Dermis blood vessel endothelial cell (primary cell): ENCODE data around the gene GLCE. TPM values are rescaled to one million over a fixed set of nuclear protein-coding genes. Genes with fewer than 3 reads are reported as not detected.
A peak's percentile ranks its signal among the peaks of the same experiment; 100 is the strongest.
"Not testable (repeated sequence)": the region's sequence is repeated elsewhere in the genome, so short reads cannot be mapped to it uniquely, and the experiment has no call there.

ENCODE experiments used
- DNase-seq: peaks from one replicate; pipeline ENCODE4 v3.0.0; 2010
- total RNA-seq: library from RNA; depleted of rRNA; stranded (reverse); fragments of >200 nt; gene quantifications from 2 replicates; pipeline ENCODE4 v1.2.3, GENCODE V29; 2014

The GLCE gene
- total RNA-seq, 1 donor from 2014 or later = 65.7 TPM

DNA sequence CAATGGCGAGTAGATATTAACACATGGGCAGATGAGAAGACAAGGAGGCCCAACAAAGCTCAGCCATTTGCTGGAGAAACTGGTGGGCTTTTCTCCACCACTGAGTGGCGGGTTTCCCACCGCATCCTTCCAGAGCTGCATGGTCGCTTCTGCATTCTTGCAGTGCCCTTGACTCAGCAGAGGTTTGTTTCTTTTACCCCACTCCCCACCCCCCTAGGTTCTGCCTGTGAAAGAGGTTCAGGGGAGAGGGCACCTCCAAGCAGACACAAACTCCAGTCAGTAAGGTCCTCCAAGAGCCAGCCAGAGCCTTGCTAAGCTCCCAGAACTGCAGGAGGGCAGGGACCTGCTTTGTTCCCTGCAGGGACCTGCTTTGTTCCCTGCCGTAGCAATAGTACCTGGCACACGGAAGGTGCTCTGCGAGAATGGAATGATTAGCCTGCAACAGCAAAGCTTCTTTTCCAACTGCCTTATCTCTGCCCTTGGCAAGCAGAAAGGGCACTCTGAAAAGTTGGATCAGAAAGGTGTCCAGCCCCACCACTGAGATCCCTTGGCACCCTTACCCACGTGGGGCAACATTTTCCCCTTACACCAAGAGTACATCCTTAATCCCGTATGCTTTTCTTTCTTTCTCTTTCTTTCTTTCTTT lies 139.6 kb downstream of the GLCE start:
- DNase-seq = no peak

DNA sequence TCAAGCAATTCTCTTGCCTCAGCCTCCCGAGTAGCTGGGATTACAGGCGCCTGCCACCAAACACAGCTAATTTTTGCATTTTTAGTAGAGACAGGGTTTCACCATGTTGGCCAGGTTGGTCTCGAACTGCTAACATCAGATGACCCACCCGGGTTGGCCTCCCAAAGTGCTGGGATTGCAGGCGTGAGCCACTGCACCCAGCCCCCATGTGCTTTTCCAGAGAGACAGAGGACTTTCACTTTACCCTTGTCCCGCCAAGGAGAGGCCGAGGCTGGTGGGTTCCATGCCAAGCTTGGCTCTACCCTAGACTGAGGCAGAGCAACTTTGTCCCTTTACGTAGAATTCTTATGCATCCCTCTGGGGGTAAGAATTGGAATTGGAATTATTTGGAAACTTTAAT lies 140.7 kb downstream of the GLCE start:
- not testable (repeated sequence) for DNase-seq

DNA sequence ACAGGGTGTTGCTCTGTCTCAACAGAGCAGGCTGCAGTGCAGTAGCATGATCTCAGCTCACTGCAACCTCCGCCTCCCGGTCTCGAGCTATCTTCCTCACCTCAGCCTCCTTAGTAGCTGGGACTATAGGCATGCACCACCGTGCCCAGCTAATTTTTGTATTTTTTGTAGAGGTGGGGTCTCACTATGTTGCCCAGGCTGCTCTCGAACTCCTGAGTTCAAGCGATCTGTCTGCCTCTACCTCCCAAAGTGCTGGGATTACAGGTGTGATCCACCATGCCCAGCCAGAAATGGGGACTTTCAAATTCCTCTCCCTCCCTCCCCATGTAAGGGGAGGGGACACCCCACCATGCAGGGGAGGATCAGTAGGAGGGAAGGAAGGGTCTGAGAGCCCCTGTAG lies 141.7 kb downstream of the GLCE start:
- not testable (repeated sequence) for DNase-seq

DNA sequence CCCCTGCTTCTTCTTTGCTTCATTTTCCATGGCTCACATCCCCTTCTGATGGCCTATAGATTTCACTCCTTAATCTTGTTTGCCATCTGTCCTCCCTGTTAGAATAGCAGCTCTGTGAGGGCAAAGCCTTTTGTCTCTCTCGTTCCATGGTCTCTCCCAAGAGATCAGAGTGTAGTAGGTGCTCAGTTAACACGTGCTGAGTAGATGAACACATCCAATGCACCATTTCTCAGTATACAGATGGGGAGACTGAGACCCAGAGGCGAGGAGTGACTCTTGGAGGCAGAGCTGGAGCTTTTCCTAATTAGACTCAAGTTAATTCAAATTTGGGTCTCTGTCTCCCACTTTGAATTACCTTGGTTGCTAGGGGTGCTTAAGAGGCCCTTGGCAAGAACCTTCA lies 142.5 kb downstream of the GLCE start:
- no peak for DNase-seq

DNA sequence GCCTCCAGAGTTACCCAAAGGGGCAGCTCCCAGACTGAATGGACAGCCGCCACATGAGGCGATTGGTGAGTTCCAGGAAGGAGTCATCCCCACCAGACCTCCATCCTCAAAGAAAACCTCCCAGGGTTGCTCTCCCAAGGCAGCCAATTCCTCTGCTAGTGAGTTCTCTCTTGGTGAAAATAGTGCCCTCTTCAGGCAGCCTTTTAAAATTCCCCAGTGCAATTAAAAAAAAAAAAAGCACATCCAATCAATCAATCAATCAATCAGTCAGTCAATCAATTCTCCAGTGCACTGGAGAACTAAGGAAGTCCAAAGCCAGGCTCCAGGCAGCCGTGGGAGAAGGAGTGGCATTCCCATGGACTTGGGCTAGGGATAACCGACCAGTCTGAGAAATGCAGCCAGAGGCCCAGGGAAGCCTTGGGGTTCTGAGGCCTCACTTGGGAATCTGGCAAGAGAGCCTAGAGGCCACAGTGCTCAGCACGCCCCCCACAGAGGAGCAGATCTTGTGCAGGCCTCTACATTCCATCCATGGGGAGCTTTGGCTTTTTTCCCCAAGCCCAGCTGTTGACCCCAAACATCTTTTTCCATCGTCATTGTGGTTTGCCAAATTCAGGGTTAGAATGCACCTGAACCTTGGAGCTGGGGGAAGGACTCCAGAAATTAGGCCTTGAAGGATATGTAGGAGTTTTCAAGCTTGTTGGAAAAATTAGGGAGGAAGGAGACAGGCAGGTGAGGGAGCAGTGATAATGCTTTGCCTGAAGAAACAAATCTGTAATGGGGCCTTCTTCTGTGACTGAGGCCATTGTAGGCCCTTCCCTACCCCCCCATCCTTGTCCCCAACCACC lies 143.1 kb downstream of the GLCE start:
- peak; percentile 16 for DNase-seq

DNA sequence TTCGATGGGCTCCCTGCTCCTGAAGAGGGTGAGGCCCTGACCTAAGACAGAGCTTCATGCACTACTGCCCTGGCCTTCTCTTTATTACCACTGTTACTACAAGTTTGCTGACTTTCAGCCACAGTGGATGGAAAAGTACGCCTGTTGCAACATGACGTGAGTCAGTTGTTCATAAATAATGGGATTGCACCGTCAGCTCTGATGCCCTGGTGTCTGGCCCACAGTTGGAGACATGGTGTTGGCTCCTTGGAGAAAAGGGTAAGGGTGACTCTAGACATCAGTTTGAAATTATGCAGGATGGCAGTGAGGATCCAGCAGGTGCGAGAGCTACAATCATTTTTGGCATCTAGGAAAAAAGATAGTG lies 143.7 kb downstream of the GLCE start:
- no peak for DNase-seq

DNA sequence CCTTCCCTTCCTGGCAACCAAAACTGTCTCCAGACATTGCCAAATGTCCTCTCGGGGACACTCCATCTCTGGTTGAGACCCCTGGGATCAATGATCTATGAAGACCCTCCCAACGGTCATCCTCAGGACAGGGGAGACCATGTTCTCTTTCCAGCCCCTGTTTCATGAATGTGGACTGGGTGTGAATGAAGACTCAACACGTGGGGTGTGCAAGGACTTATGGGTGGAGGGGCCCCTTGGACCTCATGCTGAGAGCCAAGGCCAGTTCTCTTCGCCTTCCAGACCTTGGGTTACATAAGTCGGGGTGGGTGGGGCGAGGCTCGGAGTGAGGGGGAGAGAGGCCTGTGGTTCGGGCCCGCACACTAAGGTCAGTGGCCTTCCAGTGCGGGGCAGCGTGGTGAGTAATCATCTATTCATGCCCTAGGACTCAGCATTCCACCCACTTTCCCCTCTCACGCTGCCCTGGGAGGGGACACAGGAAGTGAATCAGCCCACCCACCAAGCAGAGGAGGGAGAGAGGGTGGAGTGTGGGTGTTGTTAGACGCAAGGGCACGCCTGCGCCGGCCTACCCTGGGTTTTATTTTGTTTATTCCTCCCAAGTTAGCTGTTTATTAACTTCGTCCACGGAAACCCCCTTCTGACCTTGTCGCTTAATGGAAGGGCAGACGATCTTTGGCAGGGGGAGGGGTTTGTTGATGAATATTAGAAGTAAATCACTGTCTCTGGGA lies 144.9 kb downstream of the GLCE start:
- DNase-seq = peak; percentile 39

DNA sequence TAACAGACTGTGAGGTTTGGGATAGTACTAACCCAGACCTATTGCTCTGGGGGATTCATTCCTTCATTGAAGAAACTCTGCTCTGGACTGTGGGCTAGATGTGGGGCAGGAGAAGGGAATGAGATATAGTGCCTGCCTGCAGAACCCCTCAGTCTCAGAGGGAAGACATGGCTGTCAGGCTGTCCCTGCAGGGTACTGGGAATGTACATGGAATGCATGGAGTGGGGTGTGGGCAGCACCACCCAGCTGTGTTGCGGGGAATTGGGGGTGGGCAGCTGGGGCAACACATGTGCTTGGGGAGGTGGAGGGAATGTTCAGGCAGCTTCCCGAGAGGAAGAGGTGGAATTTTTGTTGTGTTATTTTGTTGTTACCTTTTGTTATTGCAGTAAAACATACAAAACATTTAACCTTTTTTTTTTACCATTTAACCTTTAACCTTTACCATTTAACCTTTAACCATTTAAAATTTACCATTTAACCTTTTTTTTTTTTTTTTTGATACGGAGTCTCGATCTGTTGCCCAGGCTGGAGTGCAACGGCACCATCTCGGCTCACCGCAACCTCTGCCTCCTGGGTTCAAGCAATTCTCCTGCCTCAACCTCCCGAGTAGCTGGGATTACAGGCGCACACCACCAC lies 145.6 kb downstream of the GLCE start:
- DNase-seq = no peak

DNA sequence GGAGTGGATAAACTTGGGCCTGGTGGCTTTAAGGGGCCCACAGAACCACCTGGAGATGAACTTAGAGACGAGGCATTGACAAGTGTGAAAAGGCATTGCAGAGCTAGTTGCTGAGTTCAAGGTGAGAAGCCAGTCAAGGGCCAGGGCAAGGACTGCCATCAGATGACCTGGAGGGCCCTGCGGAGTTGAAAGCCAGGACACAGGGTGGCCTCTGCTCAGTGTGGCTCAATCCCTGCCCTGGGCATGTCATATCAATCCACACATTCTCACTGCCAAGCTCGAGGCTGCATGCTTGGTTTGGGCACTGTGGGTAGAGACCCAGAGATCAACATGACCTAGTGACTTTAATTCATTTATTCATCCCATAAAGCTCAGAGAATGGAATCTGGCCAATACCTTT lies 147.5 kb downstream of the GLCE start:
- DNase-seq = no peak

DNA sequence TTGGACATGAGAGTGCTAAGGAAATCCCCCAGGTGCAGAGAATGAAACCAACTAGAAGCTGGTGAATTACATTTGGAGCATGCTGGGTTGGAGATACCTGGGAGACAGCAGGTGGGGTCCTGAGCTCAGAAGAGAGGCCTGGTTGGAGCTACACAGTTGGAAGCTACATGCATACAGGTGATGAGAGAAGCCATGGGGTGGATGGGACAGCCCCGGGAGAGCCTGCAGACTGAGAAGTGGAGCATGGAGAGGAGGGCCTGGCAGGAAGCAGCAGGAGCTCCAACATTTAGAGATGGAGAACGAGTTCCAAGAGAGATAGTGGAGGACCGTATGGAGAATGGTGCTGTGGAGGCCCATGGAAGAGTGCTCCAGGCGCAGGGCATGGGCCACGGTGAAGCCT lies 148.5 kb downstream of the GLCE start:
- no peak for DNase-seq

DNA sequence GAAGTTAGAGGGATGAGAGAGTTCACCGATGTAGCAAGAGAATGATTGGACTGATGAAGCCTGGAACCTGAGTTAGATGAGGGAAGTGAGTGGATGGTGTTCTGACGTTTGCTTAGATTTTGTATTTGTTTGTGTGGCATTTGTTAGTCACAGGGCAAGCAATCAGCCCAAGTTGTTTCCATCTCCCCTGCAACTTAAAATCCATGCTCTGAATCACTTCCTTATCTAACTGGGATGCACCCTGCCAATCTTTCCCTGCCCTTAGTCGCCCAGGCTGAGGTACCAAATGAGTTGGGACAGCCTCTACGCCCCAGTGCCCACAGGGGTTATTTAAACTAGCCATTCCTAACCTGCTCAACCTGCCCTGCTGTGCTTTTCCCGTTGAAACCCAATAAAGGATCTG lies 150.9 kb downstream of the GLCE start:
- no peak for DNase-seq

DNA sequence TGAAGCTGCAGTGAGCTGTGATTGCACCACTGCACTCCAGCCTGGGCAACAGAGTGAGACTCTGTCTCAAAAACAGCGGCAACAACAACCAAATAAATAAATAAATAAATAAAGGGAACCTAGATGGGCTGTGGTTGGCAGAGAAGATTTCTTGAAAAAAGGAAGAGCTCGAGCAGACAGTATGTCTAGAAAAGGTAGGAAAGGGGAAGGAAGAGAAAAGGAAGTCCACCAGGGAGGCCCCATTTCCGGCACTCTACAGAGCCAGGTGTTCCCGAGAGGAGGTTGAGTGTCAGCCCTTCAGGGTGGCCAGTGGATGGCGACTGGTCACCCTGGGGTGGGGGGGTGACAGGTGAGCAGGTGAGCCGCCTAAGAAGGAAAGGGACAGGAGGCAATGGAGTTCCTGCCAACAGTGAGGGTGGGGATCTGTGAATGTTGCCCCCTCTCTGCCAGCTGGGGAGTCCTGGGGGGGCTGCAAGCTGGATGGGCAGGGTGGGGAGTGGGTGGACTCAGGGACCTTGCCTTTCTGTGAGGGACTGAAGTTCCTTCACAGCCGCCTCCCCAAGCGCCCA lies 153.1 kb downstream of the GLCE start:
- no peak for DNase-seq

DNA sequence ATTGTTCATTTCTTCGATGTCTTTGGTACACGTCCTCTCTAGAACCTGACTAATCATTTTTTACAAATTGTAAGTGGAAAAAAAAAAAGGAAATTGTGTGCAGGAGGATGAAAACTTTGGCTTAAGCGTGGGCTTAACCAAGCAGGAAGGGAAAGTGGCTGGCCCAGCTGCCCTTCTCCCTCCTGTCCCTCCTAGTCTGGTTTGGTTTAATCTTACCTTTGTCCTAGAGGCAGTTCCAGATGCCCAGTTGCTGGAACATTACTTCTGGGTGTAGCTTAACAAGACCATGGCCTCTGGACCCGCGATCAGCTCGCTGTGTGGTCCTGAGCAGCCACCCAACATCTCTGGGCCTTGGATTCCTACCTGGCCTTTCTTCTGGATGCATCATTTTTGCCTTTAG lies 153.7 kb downstream of the GLCE start:
- no peak for DNase-seq

DNA sequence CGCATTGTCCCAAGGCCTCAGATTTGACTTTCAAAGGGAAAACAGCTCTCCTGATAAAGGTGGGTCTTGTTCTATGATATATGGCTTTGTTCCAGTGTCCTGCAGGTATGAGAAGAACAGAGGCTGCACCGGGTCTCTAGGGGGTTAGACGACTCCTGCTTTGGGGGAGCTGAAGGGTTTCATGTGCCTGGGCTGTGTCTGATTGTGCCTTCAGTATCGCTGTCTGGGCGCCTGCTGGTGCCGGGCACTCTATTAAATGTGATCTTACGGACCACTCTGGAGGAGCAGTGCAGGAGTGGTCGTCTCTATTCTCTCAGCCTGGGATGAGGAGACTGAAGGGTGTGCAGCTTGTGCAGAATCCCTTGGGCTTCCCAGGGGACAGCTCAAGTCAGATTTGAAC lies 154.3 kb downstream of the GLCE start:
- DNase-seq = no peak

DNA sequence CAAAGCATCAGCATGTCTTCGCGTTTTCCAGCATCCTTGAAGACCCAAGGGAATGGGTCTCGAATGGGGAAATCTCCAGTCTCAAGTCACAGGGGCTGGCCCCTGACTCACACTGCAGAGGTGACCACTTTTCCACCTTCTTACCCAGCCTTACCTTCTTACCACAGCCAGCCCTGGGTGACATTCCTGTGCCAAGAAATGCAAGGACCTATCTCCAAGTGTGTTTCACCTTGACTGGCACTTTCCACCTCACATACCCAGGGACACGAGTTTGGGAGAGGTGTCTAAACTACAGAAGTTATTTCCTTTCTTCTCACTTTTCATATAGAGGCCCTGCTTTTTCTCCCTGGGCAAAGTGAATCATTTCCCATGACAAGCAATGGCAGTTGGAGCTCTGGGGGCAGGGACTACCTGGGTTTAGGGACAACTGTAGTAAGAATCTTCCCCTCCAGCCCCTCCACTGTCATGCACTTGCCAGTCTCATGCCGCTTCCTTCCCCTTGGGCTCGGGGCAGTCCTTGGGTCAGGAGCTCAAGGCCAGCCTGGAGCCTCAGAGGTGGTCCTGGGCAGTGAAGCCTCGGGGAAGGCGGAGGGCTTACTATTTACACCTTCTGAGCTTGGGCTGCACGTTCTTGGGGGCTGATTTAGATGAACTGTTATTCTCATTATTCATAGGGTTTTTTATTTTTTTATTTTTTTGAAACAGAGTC lies 155.1 kb downstream of the GLCE start:
- DNase-seq = no peak

DNA sequence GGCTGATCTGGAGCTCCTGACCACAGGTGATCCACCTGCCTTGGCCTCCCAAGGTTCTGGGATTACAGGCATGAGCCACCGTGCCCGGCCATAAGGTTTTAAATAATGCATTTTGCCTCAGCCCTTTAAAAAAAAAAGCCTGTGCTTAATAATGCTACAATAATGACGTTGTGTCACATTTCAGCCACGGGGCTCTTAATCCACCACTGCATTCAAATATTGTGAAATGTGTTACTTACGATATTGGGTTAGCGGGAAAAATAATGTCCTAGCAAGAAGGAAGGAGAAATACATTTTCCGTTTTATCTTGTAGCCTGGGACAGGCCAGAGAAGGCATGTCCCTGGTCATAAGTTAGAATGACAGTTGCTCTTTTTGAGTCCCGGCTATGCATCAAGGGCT lies 155.9 kb downstream of the GLCE start:
- no peak for DNase-seq

DNA sequence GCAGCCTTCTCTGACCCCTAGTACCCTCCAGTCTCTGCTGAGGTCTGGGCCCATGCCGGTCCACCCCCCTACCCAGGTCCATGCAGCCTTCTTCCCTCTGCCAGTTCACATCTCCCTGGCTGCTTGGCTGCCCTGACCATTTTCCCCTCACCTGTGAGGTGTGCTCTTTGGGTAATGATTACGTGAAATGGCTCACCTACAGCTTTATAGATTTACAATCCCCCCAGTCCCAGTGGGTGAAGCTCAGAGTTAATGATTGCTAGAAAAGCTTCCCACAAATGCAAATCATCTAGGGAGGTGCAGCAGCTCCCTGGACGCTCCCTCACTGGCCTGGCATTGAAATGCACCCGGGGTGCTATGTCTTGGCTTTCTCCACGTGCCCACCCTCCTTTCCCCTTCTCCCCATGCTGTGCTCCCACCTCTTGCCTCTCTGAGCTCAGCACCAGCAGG lies 157.0 kb downstream of the GLCE start:
- no peak for DNase-seq

DNA sequence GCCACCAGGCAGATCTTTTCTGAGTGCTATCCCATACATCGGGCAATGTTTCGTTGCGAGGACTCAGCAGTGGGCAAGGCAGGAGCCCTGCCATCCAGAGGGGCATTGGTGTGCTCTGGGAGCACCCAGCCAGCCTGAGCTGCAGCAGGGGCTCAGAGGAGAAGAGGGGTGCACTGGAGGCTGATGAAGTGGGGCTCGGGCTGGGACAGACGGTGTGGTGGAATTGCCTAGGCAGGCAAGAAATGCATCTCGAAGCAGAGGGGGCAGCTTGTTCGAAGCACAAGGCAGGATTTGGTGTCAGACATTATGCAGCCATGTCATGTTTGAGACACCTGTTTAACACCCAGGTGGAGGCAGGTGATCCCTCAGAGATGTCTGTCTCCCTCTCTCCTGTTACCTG lies 157.6 kb downstream of the GLCE start:
- DNase-seq = no peak

DNA sequence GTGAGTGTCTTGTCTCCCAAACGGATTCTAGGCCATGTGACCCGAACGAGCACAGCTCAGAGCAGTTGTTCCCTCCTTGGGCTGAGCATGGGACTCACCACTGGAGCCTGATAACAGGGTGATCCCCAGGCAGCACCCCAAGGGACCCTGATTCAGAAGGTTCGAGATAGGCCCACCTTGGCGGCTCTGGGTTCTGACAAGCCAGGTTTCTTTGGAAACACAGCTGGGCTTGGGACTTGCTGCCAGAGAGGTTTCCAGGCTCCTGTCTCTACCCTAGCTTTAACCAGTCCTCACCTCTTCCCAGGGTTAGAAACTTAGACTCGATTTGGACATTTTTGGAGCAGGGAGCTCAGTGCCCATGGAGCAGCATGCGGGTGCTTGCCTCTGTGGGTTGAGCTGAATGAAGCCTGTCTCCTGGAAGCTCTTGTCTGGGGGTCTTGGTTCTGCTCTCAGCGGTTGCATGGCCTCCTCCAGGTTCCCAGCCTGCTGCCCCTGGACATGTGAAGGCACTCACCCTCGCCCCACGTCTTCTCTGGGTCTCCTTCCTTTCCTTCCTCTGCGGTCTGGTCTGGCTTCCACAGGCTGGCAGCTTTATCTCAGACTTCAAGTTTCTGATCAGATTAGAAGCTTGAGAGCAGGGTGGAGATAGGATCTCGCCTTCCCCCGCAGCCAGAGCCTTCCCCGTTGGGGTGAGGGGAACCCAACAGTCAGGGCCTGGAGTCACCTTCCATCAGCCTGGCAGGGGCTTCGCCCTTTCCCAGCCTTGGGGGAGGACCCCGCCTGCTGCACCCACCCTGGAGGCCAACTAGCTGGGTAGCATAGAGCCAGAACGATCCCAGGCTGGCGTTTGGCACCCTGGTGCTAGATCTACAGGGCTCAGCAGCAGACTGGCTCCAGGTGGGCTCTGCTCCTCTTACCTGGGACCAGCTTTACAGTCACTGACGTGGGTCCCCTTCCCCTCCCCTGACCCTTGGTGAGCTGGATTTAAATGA lies 159.2 kb downstream of the GLCE start:
- no peak for DNase-seq

DNA sequence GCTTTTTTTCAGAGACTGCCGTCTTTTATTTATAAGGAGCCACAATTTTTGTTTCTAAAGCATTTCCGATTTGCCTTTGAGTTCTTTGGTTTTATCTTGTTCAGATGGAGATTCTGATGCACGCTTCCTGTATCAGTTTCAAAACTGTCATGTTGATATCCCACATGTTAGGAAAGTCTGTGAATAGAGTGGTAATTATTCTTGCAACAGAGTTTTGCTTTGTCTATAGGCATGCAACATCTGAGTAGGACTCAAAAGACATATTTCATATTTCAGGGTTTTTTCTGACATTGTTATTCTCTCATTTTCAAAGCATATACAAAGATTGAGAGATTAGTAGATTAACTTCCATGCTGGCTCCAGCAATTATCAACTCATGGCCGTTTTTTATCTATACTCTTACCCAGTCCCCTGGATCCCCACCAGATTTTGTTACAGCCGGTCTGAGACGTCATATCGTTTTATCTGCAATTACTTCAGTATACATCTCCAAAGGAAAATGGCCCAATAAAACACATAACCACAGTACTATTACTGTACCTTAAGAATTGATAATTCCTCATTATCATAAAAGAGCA lies 160.6 kb downstream of the GLCE start:
- DNase-seq = no peak
